GM10266 (cell line): ENCODE measurements around the gene ZBTB39.
"Not testable (repeated sequence)": the region's sequence is repeated elsewhere in the genome, so short reads cannot be mapped to it uniquely, and the experiment has no call there.

ENCODE experiments used
- DNase-seq: peaks from one replicate; pipeline ENCODE4 v3.0.0; 2012; ENCODE audit errors: extremely low spot score
- CTCF ChIP-seq: IDR thresholded peaks from 2 replicates; pipeline ENCODE4 v1.5.1; 2012; ENCODE audit warnings: mild to moderate bottlenecking, low read depth; ENCODE audit not compliant: control insufficient read depth, insufficient read depth; ENCODE audit errors: missing control alignments

The ZBTB39 gene

GRCh38 chr12:56965124-56965523, 41.2 kb downstream of the ZBTB39 start:
- DNase-seq, result not testable (repeated sequence)

- not testable (repeated sequence) for DNase-seq
These were observed 42.8 kb downstream of the ZBTB39 start for GRCh38 chr12:56963557-56963956.

- not testable (repeated sequence) for DNase-seq
These were observed 44.1 kb downstream of the ZBTB39 start for GRCh38 chr12:56962247-56962646.

- DNase-seq, result no peak
- no peak for TF ChIP-seq CTCF
These were observed 47.9 kb downstream of the ZBTB39 start for GRCh38 chr12:56958422-56958821.

GRCh38 chr12:56957229-56958052, 48.9 kb downstream of the ZBTB39 start, which contains the start of gene RDH16:
RDH16 (minus strand) TSS chr12:56957608; CDS start chr12:56957462, 146 bp downstream.
- no peak for TF ChIP-seq CTCF
- DNase-seq, result peak; percentile 2

GRCh38 chr12:56955631-56956256, 50.6 kb downstream of the ZBTB39 start:
- no peak for TF ChIP-seq CTCF
- peak; percentile 8 for DNase-seq

- DNase-seq, result peak; percentile 4
- no peak for TF ChIP-seq CTCF
These were observed 51.4 kb downstream of the ZBTB39 start for GRCh38 chr12:56954958-56955355.

GRCh38 chr12:56954057-56954957, 52.0 kb downstream of the ZBTB39 start:
- TF ChIP-seq CTCF, result no peak
- DNase-seq, result peak; percentile 5
